Erythroblast (primary cell): Measurements from ENCODE around the gene CRHR2.

Experiments
- GATA1 ChIP-seq: IDR thresholded peaks from 2 replicates; pipeline ENCODE4 v1.6.1; 2011; ENCODE audit warnings: low read depth, mild to moderate bottlenecking, control low read depth, low read length, moderate library complexity
- POLR2A ChIP-seq: IDR thresholded peaks from 2 replicates; pipeline ENCODE4 v1.6.1; 2011; ENCODE audit warnings: mild to moderate bottlenecking, low read length

- no peak for TF ChIP-seq POLR2A
- TF ChIP-seq GATA1 = no peak
These were observed 17.6 kb upstream of the CRHR2 start for GRCh38 chr7:30699706-30700495.
